GM19023 (cell line): ENCODE measurements around the gene TNNI3K.
"Not testable (repeated sequence)": the region's sequence is repeated elsewhere in the genome, so short reads cannot be mapped to it uniquely, and the experiment has no call there.

ENCODE experiments used
- ATAC-seq: cut with Tn5 transposase; IDR thresholded peaks from one replicate; pipeline ENCODE4 v1.9.1; 2021; ENCODE audit warnings: mild to moderate bottlenecking, moderate library complexity; ENCODE audit not compliant: unreplicated experiment

TNNI3K gene, protein sequence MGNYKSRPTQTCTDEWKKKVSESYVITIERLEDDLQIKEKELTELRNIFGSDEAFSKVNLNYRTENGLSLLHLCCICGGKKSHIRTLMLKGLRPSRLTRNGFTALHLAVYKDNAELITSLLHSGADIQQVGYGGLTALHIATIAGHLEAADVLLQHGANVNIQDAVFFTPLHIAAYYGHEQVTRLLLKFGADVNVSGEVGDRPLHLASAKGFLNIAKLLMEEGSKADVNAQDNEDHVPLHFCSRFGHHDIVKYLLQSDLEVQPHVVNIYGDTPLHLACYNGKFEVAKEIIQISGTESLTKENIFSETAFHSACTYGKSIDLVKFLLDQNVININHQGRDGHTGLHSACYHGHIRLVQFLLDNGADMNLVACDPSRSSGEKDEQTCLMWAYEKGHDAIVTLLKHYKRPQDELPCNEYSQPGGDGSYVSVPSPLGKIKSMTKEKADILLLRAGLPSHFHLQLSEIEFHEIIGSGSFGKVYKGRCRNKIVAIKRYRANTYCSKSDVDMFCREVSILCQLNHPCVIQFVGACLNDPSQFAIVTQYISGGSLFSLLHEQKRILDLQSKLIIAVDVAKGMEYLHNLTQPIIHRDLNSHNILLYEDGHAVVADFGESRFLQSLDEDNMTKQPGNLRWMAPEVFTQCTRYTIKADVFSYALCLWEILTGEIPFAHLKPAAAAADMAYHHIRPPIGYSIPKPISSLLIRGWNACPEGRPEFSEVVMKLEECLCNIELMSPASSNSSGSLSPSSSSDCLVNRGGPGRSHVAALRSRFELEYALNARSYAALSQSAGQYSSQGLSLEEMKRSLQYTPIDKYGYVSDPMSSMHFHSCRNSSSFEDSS

DNA sequence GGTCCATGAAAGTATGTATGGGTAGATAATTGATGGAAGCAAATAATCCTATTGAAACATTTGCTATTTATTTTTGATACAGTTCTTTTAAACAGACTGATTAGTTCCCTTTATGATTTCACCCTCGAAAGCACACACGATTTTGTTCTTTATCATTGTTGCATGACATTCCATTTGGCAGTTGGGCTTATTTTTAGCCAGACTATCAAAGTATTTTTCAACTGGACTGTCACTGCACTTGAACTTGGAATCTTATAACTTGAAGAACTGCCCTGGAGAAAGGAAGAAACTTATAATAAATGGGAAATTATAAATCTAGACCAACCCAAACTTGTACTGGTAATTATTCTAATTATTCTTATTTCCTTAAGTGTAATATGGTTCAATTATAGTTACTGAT is at the start of gene TNNI3K:
TNNI3K (plus strand) TSS at position 235 of the 400 bp plus-strand sequence; CDS start at position 300, 65 bp downstream.
- no peak for ATAC-seq

DNA sequence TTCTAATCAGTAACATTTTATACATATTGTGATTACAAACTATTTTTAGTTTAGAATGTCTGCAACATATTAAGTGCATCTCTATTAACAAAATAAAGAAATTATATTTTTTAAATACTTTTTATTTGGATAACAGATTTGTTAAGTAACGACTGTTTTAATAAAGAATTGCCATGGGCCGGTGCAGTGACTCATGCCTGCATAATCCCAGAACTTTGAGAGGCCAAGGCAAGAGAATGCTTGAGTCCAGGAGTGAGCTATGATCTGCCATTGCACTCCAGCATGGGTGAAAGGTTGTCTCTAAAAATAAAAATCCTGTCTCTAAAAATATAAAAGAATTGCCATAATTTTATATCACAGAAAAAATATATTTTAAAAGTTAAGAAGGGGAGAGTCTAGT is 41.3 kb upstream of the TNNI3K start:
- ATAC-seq, result no peak

DNA sequence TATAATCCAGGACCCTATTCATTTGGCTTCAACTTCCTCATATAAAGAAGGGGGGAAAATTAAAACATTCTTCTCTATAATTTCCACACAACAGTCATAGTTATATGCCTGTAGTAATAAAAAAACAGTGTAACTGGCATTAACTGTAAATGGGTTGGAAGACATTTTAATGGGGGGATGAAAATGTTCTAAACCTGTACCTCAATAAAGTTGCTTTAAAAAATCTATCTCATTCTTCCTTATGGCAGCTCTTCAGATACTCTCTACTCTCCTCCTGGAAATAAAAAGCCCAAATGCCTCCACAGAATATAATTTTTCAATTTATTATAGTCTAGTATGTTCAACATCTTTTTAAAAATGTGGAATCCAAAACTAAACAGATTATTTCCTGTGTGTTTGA is 39.8 kb upstream of the TNNI3K start:
- no peak for ATAC-seq

DNA sequence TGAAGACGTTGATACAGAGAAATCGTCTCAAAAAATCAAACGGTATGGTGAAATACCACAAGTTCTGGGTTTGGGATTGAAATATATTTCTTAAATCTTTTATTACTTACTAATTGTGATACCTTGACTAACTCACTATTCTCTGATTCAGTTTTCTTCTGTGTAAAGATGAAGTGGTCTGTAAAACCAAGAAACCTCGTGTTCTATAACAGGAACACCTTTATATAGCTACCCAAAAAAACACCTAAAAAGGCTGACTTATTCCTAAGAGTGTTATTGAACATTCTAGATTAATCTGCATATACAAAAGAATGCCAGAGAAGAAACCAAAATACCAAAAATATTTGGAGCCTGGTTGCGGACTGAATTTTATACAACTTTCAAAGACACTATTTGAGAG is 37.9 kb upstream of the TNNI3K start:
- ATAC-seq, result no peak

DNA sequence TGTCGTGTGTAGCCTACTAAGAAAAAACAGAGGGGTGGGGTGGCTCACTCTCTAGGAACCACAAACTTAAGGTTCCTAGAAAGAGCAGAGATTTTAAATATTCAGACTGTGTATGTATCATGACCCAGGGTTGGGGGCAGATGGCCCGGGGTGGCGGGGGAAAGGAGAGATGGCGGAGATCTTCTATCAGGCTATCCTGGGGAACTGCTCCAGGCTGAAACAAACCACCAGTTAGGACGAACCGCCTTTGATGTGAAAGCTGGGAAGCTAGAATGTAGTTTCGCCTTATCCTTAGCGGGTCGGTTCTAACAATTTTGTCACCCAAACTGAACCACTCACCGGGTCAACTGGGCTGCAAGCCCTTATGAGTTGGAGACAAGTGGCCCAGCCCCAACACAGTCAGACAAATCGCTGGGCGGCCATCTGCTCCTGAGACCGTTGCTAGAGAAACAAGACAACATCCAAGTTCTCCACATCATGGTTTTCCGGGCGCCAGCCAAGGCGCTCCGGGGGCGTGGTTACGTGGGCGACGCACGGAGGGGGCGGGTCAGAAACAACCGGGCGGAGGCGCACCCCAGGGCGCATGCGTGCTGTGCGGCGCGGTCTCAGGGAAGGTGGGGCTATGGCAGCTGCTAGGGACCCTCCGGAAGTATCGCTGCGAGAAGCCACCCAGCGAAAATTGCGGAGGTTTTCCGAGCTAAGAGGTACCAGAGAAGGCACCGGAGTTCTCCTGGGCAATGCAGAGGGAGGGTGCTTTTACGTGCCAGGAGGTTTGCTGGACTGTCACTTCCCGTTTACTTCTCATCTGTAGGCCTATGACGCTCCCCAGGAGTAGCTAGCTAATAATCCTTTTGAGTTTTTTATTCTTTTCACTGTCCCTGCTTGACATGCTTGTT is 37.3 kb upstream of the TNNI3K start, which contains the start of the genes FPGT and LRRIQ3:
FPGT (plus strand) TSS at position 586 of the 896 bp plus-strand sequence; CDS start at position 623, 37 bp downstream.
LRRIQ3 (minus strand) TSS at position 520 of the 896 bp plus-strand sequence. CDS start 14,492 bp downstream, outside the sequence.
- ATAC-seq, result peak; percentile 95

DNA sequence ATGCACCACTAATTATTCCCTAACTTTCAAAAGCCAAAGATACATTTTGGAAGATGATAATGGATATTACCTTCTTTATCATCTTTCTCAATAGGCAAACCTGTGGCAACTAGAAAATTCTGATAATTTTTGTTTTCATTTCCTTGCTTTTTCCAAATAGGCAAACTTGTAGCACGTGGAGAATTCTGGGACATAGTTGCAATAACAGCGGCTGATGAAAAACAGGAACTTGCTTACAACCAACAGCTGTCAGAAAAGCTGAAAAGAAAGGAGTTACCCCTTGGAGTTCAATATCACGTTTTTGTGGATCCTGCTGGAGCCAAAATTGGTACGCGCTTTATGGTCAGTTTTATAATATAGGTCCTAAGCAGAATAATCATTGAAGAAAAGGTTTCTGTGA is 35.7 kb upstream of the TNNI3K start:
- ATAC-seq, result no peak

DNA sequence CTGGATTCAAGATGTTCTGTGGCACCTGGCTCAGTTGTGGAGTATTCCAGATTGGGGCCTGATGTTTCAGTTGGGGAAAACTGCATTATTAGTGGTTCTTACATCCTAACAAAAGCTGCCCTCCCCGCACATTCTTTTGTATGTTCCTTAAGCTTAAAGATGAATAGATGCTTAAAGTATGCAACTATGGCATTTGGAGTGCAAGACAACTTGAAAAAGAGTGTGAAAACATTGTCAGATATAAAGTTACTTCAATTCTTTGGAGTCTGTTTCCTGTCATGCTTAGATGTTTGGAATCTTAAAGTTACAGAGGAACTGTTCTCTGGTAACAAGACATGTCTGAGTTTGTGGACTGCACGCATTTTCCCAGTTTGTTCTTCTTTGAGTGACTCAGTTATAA is 29.9 kb upstream of the TNNI3K start:
- ATAC-seq, result no peak

DNA sequence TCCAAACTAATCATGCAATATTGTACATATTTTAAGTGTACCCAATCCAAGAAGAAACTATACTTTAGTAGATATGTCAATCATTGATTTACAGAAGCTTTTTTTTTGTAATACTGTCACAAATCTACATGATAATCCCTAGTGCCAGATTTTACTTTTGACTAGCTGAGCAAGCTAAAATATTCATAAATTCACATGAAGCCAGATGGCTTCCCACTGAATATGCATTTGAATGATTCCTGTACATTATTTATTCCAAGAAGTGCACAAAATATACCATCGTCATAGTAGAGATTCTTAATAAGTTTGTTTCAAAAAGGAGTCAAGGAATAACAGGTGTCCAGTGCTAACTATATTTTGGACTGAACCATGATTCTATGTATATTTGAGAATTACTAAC is 20.0 kb upstream of the TNNI3K start:
- ATAC-seq, result no peak

DNA sequence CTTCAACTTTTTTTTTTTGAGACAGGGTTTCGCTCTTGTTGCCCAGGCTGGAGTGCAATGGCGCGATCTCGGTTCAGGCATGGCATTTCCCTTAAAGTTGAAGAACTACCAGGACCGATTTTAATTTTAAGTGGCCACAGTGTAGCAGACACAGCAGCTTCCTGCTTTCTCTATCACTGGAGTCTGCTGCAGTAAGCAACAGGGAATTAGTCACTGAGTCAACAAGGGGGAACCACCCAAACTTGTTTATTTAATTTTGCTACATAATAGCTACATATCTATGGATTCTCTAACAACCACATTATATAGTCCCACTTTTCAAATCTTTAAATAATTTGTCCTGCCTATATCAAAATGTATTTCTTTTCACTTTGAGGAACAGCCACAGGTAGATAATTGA is 12.5 kb upstream of the TNNI3K start:
- no peak for ATAC-seq

DNA sequence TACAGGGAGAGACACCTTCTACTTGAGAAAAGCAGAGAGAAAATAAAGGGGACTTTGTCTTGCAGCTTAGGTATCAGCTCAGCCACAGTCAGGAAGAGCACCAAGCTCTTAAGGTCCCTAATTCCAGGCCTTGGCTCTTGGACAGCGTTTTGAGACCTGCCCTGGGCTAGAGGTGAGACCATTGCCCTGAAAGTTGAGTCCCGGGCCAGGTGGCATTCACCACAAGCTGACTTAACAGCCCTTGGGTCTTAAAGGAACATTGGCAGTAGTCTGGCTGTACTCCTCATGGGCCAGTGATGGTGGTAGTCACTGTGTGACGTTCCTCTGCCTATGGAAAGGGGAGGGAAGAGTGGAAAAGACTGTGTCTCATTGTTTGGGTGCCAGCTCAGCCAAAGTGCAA is 11.7 kb upstream of the TNNI3K start:
- no peak for ATAC-seq

DNA sequence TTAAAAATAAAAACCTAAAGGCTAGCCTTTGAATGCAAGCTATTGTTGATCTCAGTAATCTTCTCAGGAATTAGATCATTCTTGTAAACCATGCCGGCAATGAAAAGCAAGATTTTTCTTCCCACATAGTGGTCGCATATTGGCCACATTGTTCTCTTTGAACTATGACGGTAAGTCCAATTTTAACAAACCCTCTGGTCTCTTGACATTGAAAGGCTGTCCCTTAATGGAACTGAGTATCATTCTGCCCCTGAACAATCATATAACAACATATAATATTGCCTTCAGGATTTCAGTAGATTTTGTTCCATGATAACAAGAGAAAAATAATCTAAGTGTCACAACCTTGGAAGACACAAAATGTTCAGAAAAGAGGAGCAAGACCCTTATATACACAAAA is 1.3 kb downstream of the TNNI3K start:
- ATAC-seq, result no peak

DNA sequence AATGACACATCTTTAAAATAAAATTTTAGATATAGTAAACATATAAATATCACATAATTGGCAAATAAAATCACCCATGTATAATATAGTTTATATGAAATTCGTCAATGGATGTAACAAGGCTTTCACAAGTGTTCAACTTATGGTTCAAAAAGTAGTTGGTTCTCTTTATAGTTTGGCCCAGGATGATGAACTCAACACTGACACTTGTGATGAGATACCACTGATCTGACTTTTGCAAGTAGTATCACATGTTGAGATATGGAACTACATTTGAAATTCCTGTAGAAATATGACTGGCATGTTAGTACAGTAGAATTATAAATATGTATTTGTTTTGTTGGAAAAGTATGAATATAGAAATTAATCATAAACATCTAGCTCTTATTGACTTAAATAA is 1.8 kb downstream of the TNNI3K start:
- ATAC-seq, result no peak

DNA sequence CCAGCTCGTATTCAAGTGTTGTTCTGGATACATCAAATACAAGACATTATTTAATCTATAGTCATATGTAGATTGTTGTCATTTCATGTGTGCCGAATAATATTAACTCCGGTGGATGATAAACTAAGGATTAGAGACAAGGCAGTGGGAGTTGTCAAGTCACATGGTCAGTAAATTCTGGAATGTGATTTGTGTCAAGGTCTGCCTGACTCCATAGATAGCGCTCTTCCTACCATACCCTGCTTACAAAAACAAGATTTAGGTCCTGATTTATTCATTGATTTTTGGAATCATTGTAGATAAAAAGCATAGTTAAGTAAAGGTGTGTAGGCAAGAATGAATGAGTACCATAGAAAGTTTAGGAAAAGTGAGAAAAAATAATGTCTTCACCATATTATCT is 2.6 kb downstream of the TNNI3K start:
- no peak for ATAC-seq

DNA sequence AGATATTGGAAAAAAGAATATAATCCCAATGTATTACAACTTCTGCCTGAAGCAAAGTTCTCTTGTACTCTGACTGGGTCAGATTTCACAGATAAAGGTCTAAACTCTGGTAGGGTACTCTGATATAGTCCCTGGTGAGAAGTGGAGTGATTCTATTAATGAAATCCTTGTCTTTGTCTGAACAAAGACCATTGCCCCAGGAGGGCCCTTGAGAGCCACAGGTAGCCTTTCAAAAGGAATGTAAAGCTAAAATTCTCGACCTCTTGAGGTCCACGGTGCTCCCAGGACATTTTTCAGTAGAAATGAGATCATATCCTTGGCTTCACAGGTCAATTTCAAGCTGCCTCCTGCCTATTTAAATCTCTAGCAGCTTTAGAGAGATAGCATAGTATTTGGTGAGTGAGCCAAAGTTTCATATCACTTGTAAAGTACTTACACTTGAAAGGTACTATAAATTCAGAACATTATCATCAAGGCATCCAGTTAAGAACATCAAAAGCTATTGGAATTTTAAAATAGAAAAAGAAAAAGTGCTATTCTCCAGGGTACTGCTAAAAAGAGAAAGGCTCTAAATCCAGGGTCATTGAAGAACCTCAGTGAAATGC is 10.1 kb downstream of the TNNI3K start:
- ATAC-seq, result no peak

DNA sequence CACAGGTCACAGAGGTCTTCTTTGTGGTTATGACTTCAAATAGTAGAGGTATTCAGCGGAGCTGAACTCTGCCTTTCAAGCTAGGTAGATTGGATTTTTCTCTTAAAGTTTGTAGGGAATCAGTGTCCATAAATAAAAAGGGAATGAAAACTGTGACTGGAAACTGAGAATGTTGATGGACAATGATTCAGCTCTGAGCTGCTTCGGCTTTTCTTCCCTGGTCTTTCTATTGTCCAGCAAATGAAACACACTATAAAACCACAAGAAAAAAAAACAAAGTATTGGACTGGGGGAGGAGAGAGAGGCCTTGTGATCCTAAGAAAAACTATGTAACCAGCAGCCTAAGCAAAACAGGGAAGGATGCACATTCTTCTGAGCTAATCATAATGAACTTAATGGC is 11.1 kb downstream of the TNNI3K start:
- ATAC-seq, result no peak

DNA sequence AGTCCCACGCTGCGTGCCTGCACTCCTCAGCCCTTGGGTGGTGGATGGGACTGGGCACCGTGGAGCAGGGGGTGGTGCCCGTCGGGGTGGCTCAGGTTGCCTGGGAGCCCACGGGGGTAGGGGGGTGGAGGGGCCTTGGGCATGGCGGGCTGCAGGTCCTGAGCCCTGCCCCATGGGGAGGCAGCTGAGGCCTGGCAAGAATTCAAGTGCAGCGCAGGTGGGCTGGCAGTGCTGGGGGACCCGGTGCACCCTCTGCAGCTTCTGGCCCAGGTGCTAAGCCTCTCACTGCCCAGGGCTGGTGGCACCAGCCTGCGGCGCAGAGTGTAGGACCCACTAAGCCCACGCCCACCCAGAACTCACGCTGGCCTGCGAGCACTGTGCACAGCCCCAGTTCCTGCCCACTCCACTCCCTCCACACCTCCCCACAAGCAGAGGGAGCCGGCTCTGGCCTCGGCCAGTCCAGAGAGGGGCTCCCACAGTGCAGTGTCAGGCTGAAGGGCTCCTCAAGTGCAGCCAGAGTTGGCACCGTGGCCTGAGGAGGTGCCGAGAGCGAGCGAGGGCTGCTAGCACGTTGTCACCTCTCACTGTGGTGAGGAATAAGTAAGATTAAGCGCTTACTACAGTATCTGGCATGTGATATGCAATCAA is 12.8 kb downstream of the TNNI3K start:
- ATAC-seq, result no peak

DNA sequence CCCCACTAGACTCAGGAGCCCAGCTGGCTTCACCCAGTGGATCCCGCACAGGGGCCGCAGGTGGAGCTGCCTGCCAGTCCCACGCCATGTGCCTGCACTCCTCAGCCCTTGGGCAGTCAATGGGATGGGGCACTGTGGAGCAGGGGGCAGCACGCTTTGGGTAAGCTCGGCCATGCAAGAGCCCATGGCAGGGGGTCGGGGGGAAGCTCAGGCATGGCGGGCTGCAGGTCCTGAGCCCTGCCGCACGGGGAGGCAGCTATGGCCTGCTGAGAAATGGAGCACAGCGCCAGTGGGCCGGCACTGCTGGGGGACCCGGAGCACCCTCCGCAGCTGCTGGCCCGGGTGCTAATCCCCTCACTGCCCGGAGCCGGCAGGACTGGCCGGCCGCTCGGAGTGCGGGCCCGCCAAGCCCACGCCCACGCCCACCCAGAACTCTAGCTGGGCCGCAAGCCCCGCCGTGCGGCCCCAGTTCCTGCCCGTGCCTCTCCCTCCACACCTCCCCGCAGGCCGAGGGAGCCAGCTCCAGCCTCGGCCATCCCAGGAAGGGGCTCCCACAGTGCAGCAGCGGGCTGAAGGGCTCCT is 18.1 kb downstream of the TNNI3K start:
- not testable (repeated sequence) for ATAC-seq

DNA sequence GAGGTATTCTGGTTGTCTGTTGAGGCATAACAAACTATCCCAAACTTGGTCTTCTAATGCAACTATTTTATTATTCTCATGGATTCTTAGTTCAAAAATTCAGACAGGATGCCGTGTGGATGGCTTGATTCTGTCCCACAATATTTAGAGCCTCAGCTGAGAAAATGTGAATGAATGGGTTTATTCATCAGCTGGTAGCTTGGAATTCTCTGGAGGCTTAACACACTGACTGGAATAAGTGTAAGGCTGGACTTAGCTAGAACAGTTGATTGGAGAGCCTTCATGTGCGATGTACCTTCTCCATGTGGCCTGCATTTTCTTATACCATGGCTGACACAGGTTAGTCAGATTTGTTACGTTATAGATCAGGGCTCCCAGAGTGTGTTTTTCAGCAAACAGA is 30.8 kb downstream of the TNNI3K start:
- no peak for ATAC-seq

DNA sequence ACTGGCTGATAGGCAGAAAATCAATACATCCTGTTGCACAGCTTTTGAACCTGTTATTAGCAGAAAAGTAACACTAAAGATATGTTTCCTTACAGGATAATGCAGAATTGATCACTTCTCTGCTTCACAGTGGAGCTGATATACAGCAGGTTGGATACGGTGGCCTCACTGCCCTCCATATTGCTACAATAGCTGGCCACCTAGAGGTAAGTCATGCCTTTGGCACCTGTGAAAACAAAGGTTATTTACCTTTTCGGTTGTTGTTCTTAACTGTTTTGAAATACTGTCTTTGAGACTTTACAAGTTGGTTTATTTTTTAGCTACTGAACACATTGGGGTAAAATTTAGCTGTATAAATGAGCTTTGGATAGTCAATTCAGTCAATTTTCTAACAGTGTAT is 36.3 kb downstream of the TNNI3K start:
- ATAC-seq, result no peak
